Transverse colon (tissue), 4 donors: ENCODE data around the gene CIRBP. TPM values are rescaled to one million over a fixed set of nuclear protein-coding genes. Genes with fewer than 3 reads are reported as not detected.

Experiments
- DNase-seq: peaks from one replicate; pipeline ENCODE4 v3.0.0-alpha.2; 2019
- H3K27ac ChIP-seq, 4 donors: fragments of 200-600 bp; sonication (generic); 2 replicates each; pipeline ENCODE4 v1.5.1; 2016 to 2018; ENCODE audit warnings: inconsistent platforms in 4 of 4
- H3K27me3 ChIP-seq: fragments of 200-600 bp; sonication (generic); 2 replicates; pipeline ENCODE4 v1.5.1; 2017; ENCODE audit warnings: inconsistent platforms
- H3K36me3 ChIP-seq, 4 donors: fragments of 200-600 bp; sonication (generic); 2 replicates each; pipeline ENCODE4 v1.5.1; 2017 to 2019; ENCODE audit warnings: inconsistent platforms in 4 of 4
- H3K4me1 ChIP-seq, 4 donors: fragments of 200-600 bp; sonication (generic); 2 replicates each; pipeline ENCODE4 v1.5.1; 2017 to 2020; ENCODE audit warnings: inconsistent platforms in 4 of 4
- H3K4me3 ChIP-seq, 4 donors: fragments of 200-600 bp; sonication (generic); 1 replicate in 1 of 4; 2 replicates in 3 of 4; pipeline versions ENCODE4 v1.5.1 to v1.6.1; 2017 to 2019; ENCODE audit warnings: inconsistent platforms in 4 of 4
- H3K9me3 ChIP-seq, 2 donors: fragments of 200-600 bp; sonication (generic); 2 replicates each; pipeline ENCODE4 v1.5.1; 2017 to 2019; ENCODE audit warnings: inconsistent platforms in 2 of 2
- CTCF ChIP-seq, 5 experiments: fragments of 200-600 bp in 3 of 5; fragments of 450-650 bp in 2 of 5; sonication (generic) in 3 of 5; IDR thresholded peaks; 1 replicate in 2 of 5; 2 replicates in 3 of 5; pipeline ENCODE4 v1.5.1; 2016 to 2017; ENCODE audit warnings: antibody characterized with exemption in 5 of 5, inconsistent platforms in 3 of 5, mild to moderate bottlenecking in 2 of 5, moderate library complexity in 1 of 5
- EP300 ChIP-seq: sonication (generic); formaldehyde crosslinking; IDR thresholded peaks from one replicate; pipeline ENCODE4 v1.6.1; 2017; ENCODE audit warnings: antibody characterized with exemption, low read depth
- POLR2A ChIP-seq: fragments of 450-650 bp; IDR thresholded peaks from one replicate; pipeline ENCODE4 v1.6.1; 2016; ENCODE audit warnings: antibody characterized with exemption, mild to moderate bottlenecking, moderate library complexity
- POLR2AphosphoS5 ChIP-seq, 3 donors: sonication (generic); formaldehyde crosslinking; IDR thresholded peaks; one replicate each; pipeline ENCODE4 v1.6.1; 2016; ENCODE audit warnings: antibody characterized with exemption in 3 of 3
- WGBS, 2 donors: methylation state at CpG; one replicate each; pipeline ENCODE4 v1.1.5; 2018; ENCODE audit warnings: low coverage in 1 of 2; 5-methylcytosine and 5-hydroxymethylcytosine counted together
- in situ Hi-C, 4 donors: fragments of 200-750 bp; cut with MboI; loops; one replicate each; pipeline versions ENCODE4 v1.15.0 to v1.15.1; 2017; ENCODE audit warnings: low sequenced_read_pairs in 3 of 4, low pct_ligation_motif_present in 1 of 4, low pct_unique_long_range_greater_than_20kb in 1 of 4
- intact Hi-C: fragments of 100-400 bp; cut with DNase I; formaldehyde crosslinking; loops from one replicate; pipeline ENCODE4 v1.15.1; 2023; ENCODE audit warnings: low total_unique reads
- total RNA-seq, 4 donors: library from RNA; depleted of rRNA; stranded (reverse); fragments of >200 nt; gene quantifications; one replicate each; pipeline ENCODE4 v1.1.0, GENCODE V29; 2016

CIRBP gene
- total RNA-seq, 4 donors from 2014 or later: 431 to 488 (median 460) TPM

- peak overlapping the region; percentile 30 to 82 (median 56) for H3K27ac ChIP-seq
- peaks cover 74% of the 10 kb centered on the region for H3K27me3 ChIP-seq
Observed at GRCh38 chr19:1290703-1291651, 21.8 kb downstream of the CIRBP start.

GRCh38 chr19:1291761-1292418, 22.8 kb downstream of the CIRBP start:
- peak; percentile 61 for DNase-seq
- Histone ChIP-seq H3K27ac (peak overlapping the region; percentile 30 to 82 (median 54)), H3K4me1 (peaks cover 14 to 41% (median 38%) of the 10 kb centered on the region in 4 donors), H3K4me3 (peak overlapping the region in 2 of 4 donors; percentile 3 to 15), H3K36me3 (no peaks in the 10 kb centered on the region), H3K27me3 (peaks cover 67% of the 10 kb centered on the region), H3K9me3 (no peaks in the 10 kb centered on the region)
- intact Hi-C loops: loop anchor here (10.0 kb wide), 1 partner anchor 153 kb away; no protein-coding TSS in a partner anchor
- TF ChIP-seq CTCF (IDR thresholded peaks at IDR 0.05) (no peak), EP300 (no peak), POLR2A (no peak), POLR2AphosphoS5 (IDR thresholded peaks at IDR 0.05) (no peak)
- in situ Hi-C loops: loop anchor here in 2 of 4 donors (25.0 kb wide), 1 partner anchor 95 kb away; the partner anchor contains the start of gene NDUFS7 (in 2 of the 2)
- 32 to 60% methylated on average over 1 to 25 of the region's 25 CpGs for WGBS, 2 donors

More at GRCh38 chr19:1290703-1291651, 21.8 kb downstream of the CIRBP start:
- peak overlapping the region in 2 of 4 donors; percentile 3 to 15 for H3K4me3 ChIP-seq
- H3K36me3 ChIP-seq: no peaks in the 10 kb centered on the region
- in situ Hi-C loops (loop anchor here in 2 of 4 donors (25.0 kb wide), 1 partner anchor 96 kb away; the partner anchor contains the start of gene NDUFS7 (in 2 of the 2)), intact Hi-C loops (loop anchor here (10.0 kb wide), 1 partner anchor 154 kb away; no protein-coding TSS in a partner anchor)
- peak; percentile 84 for DNase-seq
- WGBS, 2 donors: 56 to 64% methylated on average over 3 to 36 of the region's 40 CpGs
- no peak for TF ChIP-seq CTCF (IDR thresholded peaks at IDR 0.05)
- no peak for TF ChIP-seq POLR2A
- peak in 2 of 3 donors; percentile 32 to 59 for TF ChIP-seq POLR2AphosphoS5 (IDR thresholded peaks at IDR 0.05)
- TF ChIP-seq EP300: peak; percentile 28
- H3K4me1 ChIP-seq: peaks cover 15 to 47% (median 42%) of the 10 kb centered on the region in 4 donors
- H3K9me3 ChIP-seq: no peaks in the 10 kb centered on the region

- Histone ChIP-seq H3K4me3 (no peak overlapping the region), H3K27me3 (peaks cover 60% of the 10 kb centered on the region), H3K36me3 (no peaks in the 10 kb centered on the region), H3K27ac (peak overlapping the region in 3 of 4 donors; percentile 30 to 82 (median 44)), H3K4me1 (peaks cover 11 to 36% (median 32%) of the 10 kb centered on the region in 4 donors), H3K9me3 (no peaks in the 10 kb centered on the region)
- intact Hi-C loops: loop anchor here (10.0 kb wide), 1 partner anchor 152 kb away; no protein-coding TSS in a partner anchor
- no peak for TF ChIP-seq POLR2AphosphoS5 (IDR thresholded peaks at IDR 0.05)
- in situ Hi-C loops: loop anchor here in 2 of 4 donors (25.0 kb wide), 1 partner anchor 95 kb away; the partner anchor contains the start of gene NDUFS7 (in 2 of the 2)
- DNase-seq: no peak
- whole genome bisulfite sequencing, 2 donors: 45 to 80% methylated on average over 4 to 17 of the region's 17 CpGs
Observed at GRCh38 chr19:1292419-1293151, 23.5 kb downstream of the CIRBP start.
